Activated naive CD4-positive, alpha-beta T cell treated with anti-CD3 and anti-CD28 coated beads, Interleukin-2, amount 10 ng/mL, durations not matched to agents 7 days and 5 days (primary cell): ENCODE data around the gene ICAM2.
"Not testable (repeated sequence)": the region's sequence is repeated elsewhere in the genome, so short reads cannot be mapped to it uniquely, and the experiment has no call there.

ENCODE experiments used
- CTCF ChIA-PET: fragments of 350-600 bp; sonication (Branson Sonifier 250); formaldehyde crosslinking; loops from one replicate; lab custom pipeline; 2021; ENCODE audit warnings: antibody characterized with exemption; lab: Charles Lee
- DNase-seq: peaks from one replicate; pipeline ENCODE4 v3.0.0-alpha.2; 2020
- H3K27ac Mint-ChIP-seq: one replicate; pipeline ENCODE4 v1.8.0; 2021; ENCODE audit warnings: mild to moderate bottlenecking, moderate library complexity, mixed read lengths
- H3K27me3 Mint-ChIP-seq: one replicate; pipeline ENCODE4 v1.8.0; 2021; ENCODE audit warnings: mild to moderate bottlenecking, mixed read lengths
- H3K36me3 Mint-ChIP-seq: one replicate; pipeline ENCODE4 v1.8.0; 2021; ENCODE audit warnings: mixed read lengths
- H3K4me1 Mint-ChIP-seq: one replicate; pipeline ENCODE4 v1.8.0; 2021; ENCODE audit warnings: mixed read lengths
- H3K4me3 Mint-ChIP-seq: one replicate; pipeline ENCODE4 v1.8.0; 2021; ENCODE audit warnings: mild to moderate bottlenecking, moderate library complexity, mixed read lengths
- H3K9me3 Mint-ChIP-seq: one replicate; pipeline ENCODE4 v1.8.0; 2021; ENCODE audit warnings: mixed read lengths

Gene ICAM2

DNA sequence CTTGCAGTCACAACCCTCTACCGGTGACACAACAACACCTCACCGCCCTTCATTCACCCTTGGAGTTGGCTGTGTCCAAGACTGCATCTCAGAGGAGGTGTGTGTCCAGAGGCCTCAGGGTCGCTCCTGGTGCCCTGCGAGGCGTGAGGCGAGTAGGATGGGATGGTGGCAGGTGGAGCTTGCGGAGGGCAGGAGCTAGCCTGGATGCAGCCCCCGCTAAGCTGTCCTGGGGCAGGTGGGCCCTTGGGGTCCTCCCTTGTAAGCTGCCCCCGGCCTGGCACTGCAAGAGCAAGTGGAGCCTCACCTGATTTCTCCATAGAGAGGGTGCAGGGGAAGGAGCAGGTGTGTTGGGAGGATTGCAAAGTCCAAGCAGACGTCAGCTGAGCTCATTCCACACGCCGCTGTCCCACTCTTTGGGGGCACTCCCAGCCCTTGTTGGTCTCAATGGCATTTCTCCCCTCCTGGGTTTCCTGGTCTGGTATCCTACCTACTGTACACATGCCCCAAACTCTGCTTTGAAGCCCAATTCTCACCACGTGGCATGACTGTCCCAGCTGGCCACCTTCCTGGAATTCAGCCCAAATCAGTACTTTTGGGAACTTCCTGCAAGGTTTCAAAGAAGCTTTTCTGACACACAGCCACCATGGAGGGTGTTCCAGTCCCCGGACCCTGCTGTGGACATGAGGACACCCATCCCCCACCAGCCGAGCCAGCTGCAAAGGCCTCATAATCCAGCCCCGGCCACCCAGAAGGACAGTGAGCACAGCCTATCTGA, 18.1 kb upstream of the ICAM2 start:
- H3K36me3 Mint-ChIP-seq: peaks cover 32% of the 10 kb centered on the region
- H3K4me3 Mint-ChIP-seq: no peak overlapping the region
- peak; percentile 16 for DNase-seq
- CTCF ChIA-PET: interaction anchor here (1.1 to 1.8 kb wide), 2 partner anchors 9 to 119 kb away, joined by 3 to 18 read pairs; no protein-coding TSS in a partner anchor
- H3K4me1 Mint-ChIP-seq: peaks cover 5% of the 10 kb centered on the region
- no peaks in the 10 kb centered on the region for H3K9me3 Mint-ChIP-seq
- H3K27ac Mint-ChIP-seq: no peak overlapping the region
- H3K27me3 Mint-ChIP-seq: no peaks in the 10 kb centered on the region

DNA sequence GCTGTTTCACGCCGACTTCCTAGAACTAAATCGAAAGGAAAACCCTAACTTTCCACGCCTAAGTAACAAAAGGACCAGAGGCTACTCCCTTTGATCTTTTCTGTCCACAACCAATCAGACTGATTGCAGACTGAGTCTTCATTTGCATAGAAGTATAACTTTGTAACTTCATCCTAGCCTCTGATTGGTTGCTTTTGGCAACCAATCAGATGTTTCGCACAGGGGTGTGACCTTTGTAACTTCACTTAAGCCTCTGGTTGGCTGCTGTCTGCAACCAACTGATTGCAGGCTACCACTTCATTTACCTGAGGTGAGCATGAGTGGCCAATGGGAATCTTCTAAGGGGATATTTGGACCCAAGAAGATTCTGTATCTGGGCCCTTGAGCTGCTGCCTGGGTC, 17.4 kb upstream of the ICAM2 start:
- Mint-ChIP-seq H3K27me3 (no peaks in the 10 kb centered on the region), H3K4me3 (no peak overlapping the region), H3K27ac (no peak overlapping the region), H3K9me3 (no peaks in the 10 kb centered on the region), H3K36me3 (peaks cover 30% of the 10 kb centered on the region), H3K4me1 (peaks cover 5% of the 10 kb centered on the region)
- CTCF ChIA-PET: interaction anchor here (1.8 kb wide), 1 partner anchor 9 kb away, joined by 18 read pairs; no protein-coding TSS in a partner anchor
- no peak for DNase-seq

GRCh38 chr17:64037180-64037579, 16.7 kb upstream of the ICAM2 start:
- Mint-ChIP-seq H3K36me3 (peaks cover 27% of the 10 kb centered on the region), H3K27me3 (no peaks in the 10 kb centered on the region), H3K27ac (no peak overlapping the region), H3K9me3 (no peaks in the 10 kb centered on the region), H3K4me3 (no peak overlapping the region), H3K4me1 (peaks cover 2% of the 10 kb centered on the region)
- CTCF ChIA-PET: interaction anchor here (1.2 kb wide), 1 partner anchor 118 kb away, joined by 3 read pairs; no protein-coding TSS in a partner anchor
- no peak for DNase-seq

DNA sequence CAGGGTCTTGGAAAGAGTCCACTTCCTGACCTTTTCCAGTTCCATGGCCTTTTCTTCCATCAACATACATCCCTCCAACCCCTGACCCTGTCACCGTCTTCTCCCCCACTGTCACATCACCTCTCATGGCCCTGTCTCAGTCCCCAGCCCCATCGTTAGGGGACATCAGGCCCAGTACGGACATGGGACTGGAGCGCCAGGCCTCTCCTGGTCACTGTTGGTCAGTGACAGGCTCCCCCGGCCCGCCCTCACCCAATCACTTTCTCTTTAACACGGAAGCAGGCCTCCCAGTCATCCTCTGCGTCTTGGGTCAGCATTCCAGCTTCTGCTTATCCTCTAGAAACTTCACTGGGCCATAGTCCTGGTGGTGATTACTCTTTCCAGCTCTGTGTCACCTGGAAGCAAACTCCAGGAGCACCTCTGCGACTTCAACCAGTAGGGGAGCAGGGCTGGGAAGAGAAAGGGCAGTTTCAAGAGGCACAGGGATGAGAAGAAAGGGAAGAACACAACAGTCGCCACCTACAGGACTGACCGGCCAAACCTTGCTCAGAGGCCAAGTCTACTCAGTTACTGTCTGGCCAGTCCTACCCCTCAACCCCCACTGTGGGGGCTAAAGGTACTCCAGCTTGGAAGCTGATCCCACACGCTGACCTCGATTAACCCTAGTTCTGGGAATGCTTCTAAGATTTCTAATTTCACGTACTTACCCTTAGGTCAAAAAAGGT, 15.9 kb upstream of the ICAM2 start:
- CTCF ChIA-PET: interaction anchor here (0.7 to 1.2 kb wide), 2 partner anchors 11 to 117 kb away, joined by 3 to 4 read pairs; no protein-coding TSS in a partner anchor
- H3K36me3 Mint-ChIP-seq: peaks cover 24% of the 10 kb centered on the region

DNA sequence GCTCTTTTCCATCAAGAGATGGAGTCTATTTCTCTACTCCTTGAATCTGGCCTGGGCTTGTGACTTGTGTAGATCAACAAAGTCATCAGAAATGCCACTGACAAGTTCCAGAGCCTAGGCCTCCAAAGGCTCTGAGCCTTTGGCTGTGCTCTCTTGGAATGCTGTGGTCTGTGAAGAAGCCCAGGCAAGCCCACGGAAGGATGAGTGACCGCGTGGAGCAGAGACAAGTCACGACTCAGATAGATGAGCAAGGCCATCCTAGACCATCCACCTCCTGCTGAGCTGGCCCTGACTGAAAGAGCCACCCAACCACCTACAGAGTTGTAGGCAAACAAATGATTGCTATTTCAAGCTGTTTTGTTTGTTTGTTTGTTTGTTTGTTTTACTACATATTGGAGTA, 11.6 kb upstream of the ICAM2 start:
- Mint-ChIP-seq H3K27me3 (no peaks in the 10 kb centered on the region), H3K4me3 (no peak overlapping the region), H3K36me3 (peaks cover 8% of the 10 kb centered on the region), H3K27ac (no peak overlapping the region), H3K4me1 (peaks cover 20% of the 10 kb centered on the region), H3K9me3 (no peaks in the 10 kb centered on the region)
- CTCF ChIA-PET: interaction anchor here (1.3 to 8.4 kb wide), 3 partner anchors 30 to 250 kb away, joined by 3 to 417 read pairs (median 53); partner anchors contain the start of gene ERN1
- no peak for DNase-seq

More for the DNA sequence above, 15.9 kb upstream of the ICAM2 start:
- DNase-seq: no peak
- no peak overlapping the region for H3K27ac Mint-ChIP-seq
- no peaks in the 10 kb centered on the region for H3K27me3 Mint-ChIP-seq
- no peaks in the 10 kb centered on the region for H3K4me1 Mint-ChIP-seq
- H3K4me3 Mint-ChIP-seq: no peak overlapping the region
- H3K9me3 Mint-ChIP-seq: no peaks in the 10 kb centered on the region

- CTCF ChIA-PET: interaction anchor here (0.6 to 8.4 kb wide), 44 partner anchors 10 to 253 kb away, joined by 3 to 417 read pairs (median 5); partner anchors contain the start of genes CD79B, CSHL1, ERN1 and GH1
- no peak overlapping the region for H3K4me3 Mint-ChIP-seq
- H3K4me1 Mint-ChIP-seq: peaks cover 45% of the 10 kb centered on the region
- H3K36me3 Mint-ChIP-seq: peaks cover under 1% of the 10 kb centered on the region
- H3K9me3 Mint-ChIP-seq: no peaks in the 10 kb centered on the region
- H3K27ac Mint-ChIP-seq: peak overlapping the region; percentile 10
- no peaks in the 10 kb centered on the region for H3K27me3 Mint-ChIP-seq
- peak; percentile 83 for DNase-seq
These were observed 8.5 kb upstream of the ICAM2 start for GRCh38 chr17:64028874-64029464.

DNA sequence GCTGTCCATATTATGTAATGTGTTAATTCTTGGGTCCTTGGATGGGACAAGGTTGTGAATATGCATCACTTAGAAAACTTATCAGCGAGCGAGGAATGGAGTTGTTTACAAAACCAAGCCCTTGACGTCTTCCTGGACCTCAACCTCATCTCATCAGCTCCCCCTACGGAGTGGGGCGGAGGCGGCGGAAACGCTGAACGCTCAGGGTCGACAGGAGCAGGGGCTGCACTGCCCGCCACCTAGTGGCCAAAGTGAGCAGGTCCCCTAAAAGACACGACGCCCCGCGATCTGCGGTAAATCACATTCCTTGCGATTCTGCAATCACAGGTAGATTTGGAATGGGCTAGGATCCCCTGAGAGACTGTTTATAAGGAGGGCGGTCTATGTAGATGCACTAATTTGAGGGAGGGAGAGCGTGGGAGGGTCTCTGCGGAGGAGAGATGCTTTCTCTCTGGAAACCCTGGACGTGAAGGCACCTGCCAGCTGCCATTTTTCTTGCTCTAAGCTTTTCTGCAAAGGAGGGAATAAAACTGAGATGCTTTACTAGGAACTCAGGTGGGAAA, 5.4 kb upstream of the ICAM2 start:
- CTCF ChIA-PET: interaction anchor here (0.6 to 8.4 kb wide), 32 partner anchors 9 to 143 kb away, joined by 3 to 417 read pairs (median 5); partner anchors contain the start of genes CSHL1, ERN1, GH1 and PRR29
- H3K27me3 Mint-ChIP-seq: no peaks in the 10 kb centered on the region
- peak; percentile 96 for DNase-seq
- H3K27ac Mint-ChIP-seq: peak overlapping the region; percentile 92
- H3K4me3 Mint-ChIP-seq: peak overlapping the region; percentile 56
- H3K9me3 Mint-ChIP-seq: no peaks in the 10 kb centered on the region
- H3K36me3 Mint-ChIP-seq: peaks cover 6% of the 10 kb centered on the region
- H3K4me1 Mint-ChIP-seq: peaks cover 75% of the 10 kb centered on the region

GRCh38 chr17:64024781-64025731, 4.6 kb upstream of the ICAM2 start:
- Mint-ChIP-seq H3K27me3 (no peaks in the 10 kb centered on the region), H3K4me1 (peaks cover 79% of the 10 kb centered on the region), H3K27ac (peak overlapping the region; percentile 92), H3K36me3 (peaks cover 6% of the 10 kb centered on the region), H3K4me3 (peak overlapping the region; percentile 56), H3K9me3 (no peaks in the 10 kb centered on the region)
- peak; percentile 52 for DNase-seq
- CTCF ChIA-PET: interaction anchor here (0.6 to 8.4 kb wide), 36 partner anchors 8 to 323 kb away, joined by 3 to 417 read pairs (median 5); partner anchors contain the start of genes CSHL1, ERN1, GH1 and PRR29

GRCh38 chr17:64024215-64024654, 3.8 kb upstream of the ICAM2 start:
- H3K9me3 Mint-ChIP-seq: no peaks in the 10 kb centered on the region
- H3K27ac Mint-ChIP-seq: peak overlapping the region; percentile 92
- H3K36me3 Mint-ChIP-seq: peaks cover 6% of the 10 kb centered on the region
- CTCF ChIA-PET: interaction anchor here (0.6 to 8.4 kb wide), 16 partner anchors 7 to 324 kb away, joined by 3 to 417 read pairs (median 6); partner anchors contain the start of genes CSHL1, ERN1, GH1 and PRR29
- no peak overlapping the region for H3K4me3 Mint-ChIP-seq
- DNase-seq: peak; percentile 18
- H3K4me1 Mint-ChIP-seq: peaks cover 76% of the 10 kb centered on the region
- no peaks in the 10 kb centered on the region for H3K27me3 Mint-ChIP-seq

DNA sequence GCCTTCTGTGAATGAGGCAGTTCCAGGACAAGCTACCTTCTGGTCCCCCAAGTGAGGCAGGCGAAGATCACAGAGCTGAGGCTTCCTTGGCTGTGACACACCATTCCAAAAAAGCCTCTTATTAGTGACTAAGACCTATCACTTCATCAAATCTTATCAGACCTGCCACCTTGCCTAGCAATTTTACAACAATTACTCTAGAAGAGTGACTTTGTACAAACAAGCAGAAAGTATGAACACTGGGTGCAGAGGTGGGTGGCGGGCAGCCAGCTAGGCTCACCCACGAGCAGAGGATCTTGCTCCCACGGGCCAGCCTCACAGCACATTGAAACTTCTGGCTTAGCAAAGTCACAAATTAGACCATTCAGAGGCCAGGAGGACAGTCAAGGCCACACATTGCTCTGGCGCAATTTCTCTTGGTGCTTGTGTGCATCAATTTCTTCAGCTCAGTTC, 2.2 kb upstream of the ICAM2 start:
- Mint-ChIP-seq H3K4me3 (peak overlapping the region; percentile 46), H3K27ac (peak overlapping the region; percentile 100), H3K27me3 (no peaks in the 10 kb centered on the region), H3K36me3 (peaks cover 12% of the 10 kb centered on the region), H3K9me3 (no peaks in the 10 kb centered on the region), H3K4me1 (peaks cover 69% of the 10 kb centered on the region)
- CTCF ChIA-PET: interaction anchor here (0.6 to 5.7 kb wide), 6 partner anchors 32 to 1141 kb away, joined by 3 to 68 read pairs (median 6); partner anchors contain the start of gene GH1
- DNase-seq: peak; percentile 21

- peak; percentile 48 for DNase-seq
- Mint-ChIP-seq H3K4me3 (peak overlapping the region; percentile 97), H3K27ac (peak overlapping the region; percentile 100), H3K4me1 (peaks cover 72% of the 10 kb centered on the region), H3K36me3 (peaks cover 29% of the 10 kb centered on the region)
- CTCF ChIA-PET: interaction anchor here (0.9 to 4.2 kb wide), 7 partner anchors 9 to 113 kb away, joined by 3 to 26 read pairs (median 5); no protein-coding TSS in a partner anchor
- not testable (repeated sequence) for H3K27me3 Mint-ChIP-seq, H3K9me3 Mint-ChIP-seq
These were observed 877 bp downstream of the ICAM2 start for GRCh38 chr17:64019551-64019961.

DNA sequence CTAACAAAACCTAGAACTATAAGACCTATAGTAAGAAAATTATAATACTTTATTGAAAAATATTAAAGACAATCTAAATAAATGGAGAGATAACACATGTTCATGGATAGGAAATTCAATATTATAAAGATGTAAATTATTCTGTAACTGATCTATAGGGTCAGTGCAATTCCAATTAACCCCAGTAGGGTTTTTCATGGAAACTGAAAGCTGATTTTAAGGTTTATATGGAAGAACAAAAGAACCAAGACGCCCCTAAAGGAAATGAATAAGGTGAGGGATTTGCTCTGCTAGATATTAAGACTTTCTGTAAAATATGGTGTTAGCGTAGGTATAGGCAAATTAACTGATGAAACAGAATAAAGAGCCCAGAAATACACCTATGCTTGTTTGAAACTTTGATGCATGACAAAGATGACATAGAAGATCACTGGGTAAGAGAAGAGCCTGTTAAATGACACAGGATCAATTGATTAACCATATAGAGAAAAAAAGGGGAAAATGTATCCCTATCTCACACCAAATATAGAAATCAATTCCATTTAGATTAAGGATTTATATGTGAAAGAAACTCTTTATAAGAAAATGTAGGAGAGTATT, 3.0 kb downstream of the ICAM2 start:
- CTCF ChIA-PET: interaction anchor here (1.1 to 4.2 kb wide), 8 partner anchors 8 to 116 kb away, joined by 5 to 26 read pairs (median 12); no protein-coding TSS in a partner anchor
- H3K27me3 Mint-ChIP-seq: no peaks in the 10 kb centered on the region
- no peaks in the 10 kb centered on the region for H3K9me3 Mint-ChIP-seq
- H3K36me3 Mint-ChIP-seq: peaks cover 33% of the 10 kb centered on the region
- H3K27ac Mint-ChIP-seq: peak overlapping the region; percentile 100
- peaks cover 72% of the 10 kb centered on the region for H3K4me1 Mint-ChIP-seq
- no peak for DNase-seq
- peak overlapping the region; percentile 97 for H3K4me3 Mint-ChIP-seq
